Left lobe of liver (tissue), 2 donors: ENCODE measurements around the gene AGXT. TPM values are rescaled to one million over a fixed set of nuclear protein-coding genes. Genes with fewer than 3 reads are reported as not detected.

ENCODE experiments used
- ATAC-seq: fragments of 200-7000 bp; cut with Tn5 transposase; one replicate; pipeline ENCODE4 v1.9.1; 2020; ENCODE audit warnings: mild to moderate bottlenecking, moderate library complexity
- DNase-seq: peaks from one replicate; pipeline ENCODE4 v3.0.0-alpha.2; 2020; ENCODE audit warnings: low spot score
- total RNA-seq: library from RNA; stranded (reverse); gene quantifications from one replicate; pipeline ENCODE4 v1.2.1, GENCODE V29; 2021
- donor health status: DM: no; HTN: no; CAD: no; lungs with moderate emphysema.
- donor health status: DM: no; HTN: yes; CAD: no.

The AGXT gene
- 1,805 TPM for total RNA-seq

- peak; percentile 95 for DNase-seq
- peak; percentile 58 for ATAC-seq
Measured at GRCh38 chr2:240868286-240869108, at the start of gene AGXT. Gene AGXT, plus strand, starts transcription at chr2:240868824. Its CDS starts 42 bp downstream, at chr2:240868866.

GRCh38 chr2:240819126-240819857 is 49.3 kb upstream of the AGXT start:
- ATAC-seq (peak; percentile 14), DNase-seq (peak; percentile 42)

DNA sequence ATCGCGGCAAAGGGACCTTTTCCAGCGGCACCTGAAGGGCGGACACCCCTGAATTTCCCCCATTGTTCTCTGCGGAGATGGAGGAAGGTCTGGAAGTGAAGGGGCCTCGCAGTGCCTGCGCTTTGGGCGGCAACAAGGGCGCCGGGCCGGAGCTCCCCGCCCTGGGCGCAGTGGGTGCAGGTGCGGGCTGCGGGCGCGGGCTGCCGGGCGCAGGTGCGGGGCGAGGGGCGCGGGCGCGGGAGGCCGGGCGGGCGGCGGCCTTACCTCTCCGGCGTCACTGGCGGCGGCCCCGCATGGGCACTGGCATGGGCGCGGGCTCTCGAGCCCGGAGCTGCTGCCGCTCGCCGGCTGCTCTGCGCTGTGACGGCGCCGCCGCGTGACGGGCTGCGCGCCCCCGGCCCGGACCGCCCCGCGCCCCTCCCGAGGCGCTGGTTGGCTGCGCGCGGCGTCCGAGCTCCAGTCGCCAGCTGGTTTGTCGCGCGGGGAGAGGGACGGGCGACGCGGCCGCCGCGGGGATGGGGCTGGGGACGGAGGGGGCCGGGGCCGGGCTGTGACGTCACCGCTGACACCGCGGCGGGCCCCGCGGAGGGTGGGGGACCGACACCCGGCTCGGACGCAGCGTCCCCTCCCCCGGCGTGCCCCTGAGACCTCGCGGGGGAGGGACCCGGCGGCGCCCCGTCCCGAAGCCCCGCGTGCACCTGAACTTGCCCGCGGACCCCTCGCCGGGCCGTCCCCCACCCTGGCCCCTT is 48.6 kb upstream of the AGXT start, which contains the start of gene KIF1A:
TSS of gene KIF1A (minus strand) at position 362 of the 749 bp plus-strand sequence. CDS start 22,467 bp downstream, outside the sequence.
- DNase-seq (no peak), ATAC-seq (peak; percentile 13)

- peak; percentile 40 for ATAC-seq
- no peak for DNase-seq
Measured at GRCh38 chr2:240820607-240821428, 47.8 kb upstream of the AGXT start.

DNA sequence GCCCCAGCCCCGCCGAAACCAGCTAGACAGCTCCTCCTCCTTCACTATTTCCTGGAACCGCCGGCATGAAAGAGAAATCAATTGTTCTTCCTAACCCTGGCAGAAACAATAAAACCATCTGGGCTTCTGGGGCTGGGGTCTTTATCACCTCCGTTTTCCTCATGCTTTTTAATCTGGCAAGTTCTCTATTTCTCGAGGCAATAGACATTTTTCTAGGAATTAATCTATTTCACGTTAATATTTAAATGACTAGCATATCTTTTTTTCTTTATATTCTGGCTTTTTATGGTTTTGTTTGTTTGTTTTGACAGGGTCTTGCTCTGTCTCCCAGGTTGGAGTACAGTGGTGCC is 47.2 kb upstream of the AGXT start:
- no peak for ATAC-seq
- DNase-seq = no peak

DNA sequence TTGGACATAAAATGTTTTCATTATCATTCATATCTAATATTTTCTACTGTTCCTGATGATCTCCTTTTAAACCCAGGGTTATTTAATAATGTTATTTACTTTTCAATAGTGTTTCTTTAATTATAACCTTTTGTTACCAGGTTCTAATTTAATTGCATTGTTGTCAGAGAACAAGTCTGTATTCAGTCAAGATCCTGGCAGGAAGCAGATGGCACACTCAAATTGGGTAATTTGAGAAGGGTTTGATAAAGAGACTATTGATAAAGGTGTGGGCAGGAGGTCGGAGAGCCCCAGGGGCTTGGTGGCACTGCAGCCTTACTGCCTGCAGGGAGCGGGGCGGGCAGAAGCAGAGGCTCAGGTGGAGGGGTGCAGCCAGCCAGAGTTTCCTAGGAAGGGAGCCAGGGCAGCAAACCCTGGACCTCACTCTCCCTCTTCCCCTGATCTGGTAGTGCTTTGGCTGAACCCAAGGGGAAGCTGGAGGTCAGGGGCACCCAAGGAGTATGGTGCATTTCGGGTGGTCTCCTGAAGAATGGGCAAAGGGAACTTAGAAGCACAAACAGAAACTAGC is 46.3 kb upstream of the AGXT start:
- DNase-seq (no peak), ATAC-seq (no peak)

- DNase-seq (no peak), ATAC-seq (no peak)
Measured at GRCh38 chr2:240823449-240824336, 44.9 kb upstream of the AGXT start.

- ATAC-seq = no peak
- DNase-seq = no peak
Measured at GRCh38 chr2:240825476-240825875, 43.1 kb upstream of the AGXT start.

GRCh38 chr2:240831594-240832204 is 36.9 kb upstream of the AGXT start:
- ATAC-seq (no peak), DNase-seq (no peak)

- ATAC-seq (peak; percentile 84), DNase-seq (peak; percentile 87)
Measured at GRCh38 chr2:240832205-240832727, 36.4 kb upstream of the AGXT start.

DNA sequence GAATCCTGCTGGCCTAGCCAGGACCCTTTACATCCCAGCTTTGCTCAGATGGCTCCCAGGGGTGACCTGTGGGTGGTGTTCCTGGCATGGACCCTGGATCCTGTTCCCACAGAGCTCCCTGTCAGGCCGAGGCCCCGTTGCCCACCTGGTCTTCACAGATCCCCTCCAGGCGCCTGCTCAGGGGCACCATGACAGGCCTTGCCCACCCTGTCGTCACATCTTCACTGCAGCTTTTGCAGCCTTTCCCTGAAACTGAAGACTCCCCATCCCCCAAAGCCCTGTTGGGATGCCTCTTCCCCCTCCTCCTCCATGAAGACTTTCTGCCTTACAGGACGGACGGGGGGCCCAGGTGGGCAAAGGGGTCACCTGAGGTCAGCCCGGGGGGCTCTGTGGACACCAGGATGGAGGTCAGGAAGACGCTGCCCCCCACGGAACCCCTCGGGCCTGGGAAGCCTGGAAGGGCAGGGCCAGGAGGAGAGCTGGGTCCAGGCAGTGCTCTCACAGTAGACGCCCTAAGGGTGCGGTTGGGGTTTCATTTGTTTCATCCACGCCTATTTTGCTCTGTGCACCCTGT is 35.6 kb upstream of the AGXT start:
- ATAC-seq (peak; percentile 7), DNase-seq (no peak)

- no peak for DNase-seq
Measured at GRCh38 chr2:240833724-240834285, 34.8 kb upstream of the AGXT start.

DNA sequence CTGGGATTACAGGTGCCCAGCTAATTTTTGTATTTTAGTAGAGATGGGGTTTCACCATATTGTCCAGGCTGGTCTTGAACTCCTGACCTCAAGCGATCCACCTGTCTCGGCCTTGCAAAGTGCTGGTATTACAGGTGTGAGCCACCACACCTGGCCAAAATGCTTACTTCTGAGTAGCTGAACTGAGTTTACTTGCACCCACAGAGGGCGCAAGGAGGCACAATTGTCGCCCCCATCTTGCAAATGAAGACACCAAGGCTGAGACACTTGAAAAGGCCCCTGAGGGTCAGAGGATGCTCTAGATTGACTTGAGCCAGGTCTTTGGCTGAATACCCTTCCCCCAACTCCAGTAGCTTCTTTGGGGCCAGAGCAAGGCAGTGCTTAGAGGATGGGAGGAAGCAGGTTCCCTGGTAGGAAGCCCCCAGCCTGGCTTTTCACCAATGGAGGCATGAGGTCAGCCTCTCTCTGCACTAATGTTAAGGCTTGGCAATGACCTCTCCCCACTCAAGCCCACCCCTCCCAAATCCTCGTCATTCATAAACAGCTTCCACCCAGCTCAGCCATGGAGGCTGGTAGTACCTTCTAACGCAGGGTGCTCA is 34.1 kb upstream of the AGXT start:
- ATAC-seq (no peak), DNase-seq (no peak)

More at GRCh38 chr2:240833724-240834285, 34.8 kb upstream of the AGXT start:
- peak; percentile 56 for ATAC-seq

- DNase-seq = no peak
- ATAC-seq = no peak
Measured at GRCh38 chr2:240835528-240835927, 33.1 kb upstream of the AGXT start.

GRCh38 chr2:240836781-240837467 is 31.7 kb upstream of the AGXT start:
- DNase-seq = no peak
- ATAC-seq = no peak

- DNase-seq (no peak), ATAC-seq (no peak)
Measured at GRCh38 chr2:240837621-240838020, 31.0 kb upstream of the AGXT start.
